B cell (primary cell): ENCODE measurements around the gene TWIST2.

Source experiments
- CTCF ChIP-seq: fragments of 200-600 bp; IDR thresholded peaks from one replicate; pipeline ENCODE4 v1.8.0; 2022; ENCODE audit warnings: antibody characterized with exemption, mild to moderate bottlenecking
- EZH2 ChIP-seq: IDR thresholded peaks from 2 replicates; pipeline ENCODE4 v1.6.1; 2012; ENCODE audit warnings: borderline replicate concordance, low read depth, mild to moderate bottlenecking, moderate library complexity, low read length; ENCODE audit not compliant: insufficient read depth, poor library complexity, severe bottlenecking

GRCh38 chr2:238846628-238847418 lies 1.1 kb upstream of the TWIST2 start:
- TF ChIP-seq CTCF: no peak
- TF ChIP-seq EZH2: no peak
